ENCODE data around the gene BPIFA3.

DNA sequence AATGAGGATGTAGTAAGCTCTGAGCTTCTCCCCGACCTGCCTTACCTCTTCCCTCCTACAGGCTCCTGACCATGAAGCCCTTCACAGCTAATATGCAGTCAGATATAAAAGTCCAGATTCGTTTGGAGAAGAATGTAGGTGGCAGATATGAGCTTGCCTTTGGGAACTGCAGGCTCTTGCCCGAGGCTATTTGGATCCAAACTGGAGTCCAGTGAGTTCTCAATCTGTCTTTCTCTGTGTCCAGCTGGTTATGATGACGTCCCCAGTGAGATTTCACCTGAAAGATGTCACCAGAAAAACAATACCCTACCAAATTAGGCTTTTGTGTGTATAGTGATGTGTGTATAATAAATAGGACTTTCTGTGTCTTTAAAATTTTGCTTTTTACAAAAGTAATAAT lies 14.7 kb upstream of the BPIFA3 start:
- TF ChIP-seq, protein P1, sequence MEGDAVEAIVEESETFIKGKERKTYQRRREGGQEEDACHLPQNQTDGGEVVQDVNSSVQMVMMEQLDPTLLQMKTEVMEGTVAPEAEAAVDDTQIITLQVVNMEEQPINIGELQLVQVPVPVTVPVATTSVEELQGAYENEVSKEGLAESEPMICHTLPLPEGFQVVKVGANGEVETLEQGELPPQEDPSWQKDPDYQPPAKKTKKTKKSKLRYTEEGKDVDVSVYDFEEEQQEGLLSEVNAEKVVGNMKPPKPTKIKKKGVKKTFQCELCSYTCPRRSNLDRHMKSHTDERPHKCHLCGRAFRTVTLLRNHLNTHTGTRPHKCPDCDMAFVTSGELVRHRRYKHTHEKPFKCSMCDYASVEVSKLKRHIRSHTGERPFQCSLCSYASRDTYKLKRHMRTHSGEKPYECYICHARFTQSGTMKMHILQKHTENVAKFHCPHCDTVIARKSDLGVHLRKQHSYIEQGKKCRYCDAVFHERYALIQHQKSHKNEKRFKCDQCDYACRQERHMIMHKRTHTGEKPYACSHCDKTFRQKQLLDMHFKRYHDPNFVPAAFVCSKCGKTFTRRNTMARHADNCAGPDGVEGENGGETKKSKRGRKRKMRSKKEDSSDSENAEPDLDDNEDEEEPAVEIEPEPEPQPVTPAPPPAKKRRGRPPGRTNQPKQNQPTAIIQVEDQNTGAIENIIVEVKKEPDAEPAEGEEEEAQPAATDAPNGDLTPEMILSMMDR (conservative IDR thresholded peaks at IDR 0.05; ENCODE audit: low read depth in 2 of 2), result no peak
- TF ChIP-seq, protein P2, sequence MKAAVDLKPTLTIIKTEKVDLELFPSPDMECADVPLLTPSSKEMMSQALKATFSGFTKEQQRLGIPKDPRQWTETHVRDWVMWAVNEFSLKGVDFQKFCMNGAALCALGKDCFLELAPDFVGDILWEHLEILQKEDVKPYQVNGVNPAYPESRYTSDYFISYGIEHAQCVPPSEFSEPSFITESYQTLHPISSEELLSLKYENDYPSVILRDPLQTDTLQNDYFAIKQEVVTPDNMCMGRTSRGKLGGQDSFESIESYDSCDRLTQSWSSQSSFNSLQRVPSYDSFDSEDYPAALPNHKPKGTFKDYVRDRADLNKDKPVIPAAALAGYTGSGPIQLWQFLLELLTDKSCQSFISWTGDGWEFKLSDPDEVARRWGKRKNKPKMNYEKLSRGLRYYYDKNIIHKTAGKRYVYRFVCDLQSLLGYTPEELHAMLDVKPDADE (IDR thresholded peaks at IDR 0.05), result no peak
- TF ChIP-seq EZH2phosphoT487 (IDR thresholded peaks at IDR 0.05; ENCODE audit: unreplicated experiment) (no peak), ZNF331 (CRISPR knock-in tag; IDR thresholded peaks at IDR 0.05; ENCODE audit: low read depth) (no peak)
